Stimulated activated CD4-positive, alpha-beta T cell treated with anti-CD3 and anti-CD28 coated beads, Interleukin-4, amount 100 ng/mL, for 4 hours (primary cell): ENCODE results near the gene CYP4A22.

Source experiments
- DNase-seq, 2 experiments: peaks; one replicate each; pipeline ENCODE4 v3.0.0-alpha.2; 2020

Gene CYP4A22

GRCh38 chr1:47160716-47161115 is 23.5 kb downstream of the CYP4A22 start:
- no peak for DNase-seq

DNA sequence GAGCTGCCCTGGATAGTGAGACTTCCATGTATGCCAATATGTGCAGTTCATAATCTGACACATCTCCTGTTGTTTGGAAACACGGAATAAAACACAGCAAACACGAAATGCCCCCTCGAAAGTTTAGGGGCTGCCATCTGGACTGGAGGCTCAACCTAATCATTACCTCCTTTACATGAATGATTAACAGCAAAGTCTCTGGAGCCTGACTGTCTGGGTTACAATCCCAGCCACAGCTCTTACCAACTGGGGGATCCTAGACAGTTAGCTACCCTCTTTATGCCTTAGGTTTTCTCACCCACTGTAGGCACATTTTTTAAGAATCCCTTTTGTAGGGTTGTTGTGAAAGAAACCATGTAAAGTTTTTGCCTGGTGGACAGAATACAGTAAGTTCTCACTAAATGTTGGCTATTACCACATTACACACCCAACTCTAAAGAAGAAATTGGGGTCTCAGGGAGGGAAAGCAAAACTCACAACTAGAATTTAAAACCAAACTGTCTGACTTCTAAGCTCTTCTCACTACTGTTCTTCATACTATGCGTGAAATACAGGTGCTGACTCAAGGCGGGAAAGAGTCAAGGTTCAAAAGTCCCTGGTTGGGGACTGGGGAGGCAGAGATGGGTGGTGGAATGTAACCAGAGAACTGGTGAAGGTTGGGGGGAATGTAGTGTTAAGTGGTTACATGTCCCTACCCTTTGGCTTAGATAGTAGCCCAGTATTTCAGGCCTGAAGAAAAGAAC is 24.2 kb downstream of the CYP4A22 start:
- DNase-seq: no peak

DNA sequence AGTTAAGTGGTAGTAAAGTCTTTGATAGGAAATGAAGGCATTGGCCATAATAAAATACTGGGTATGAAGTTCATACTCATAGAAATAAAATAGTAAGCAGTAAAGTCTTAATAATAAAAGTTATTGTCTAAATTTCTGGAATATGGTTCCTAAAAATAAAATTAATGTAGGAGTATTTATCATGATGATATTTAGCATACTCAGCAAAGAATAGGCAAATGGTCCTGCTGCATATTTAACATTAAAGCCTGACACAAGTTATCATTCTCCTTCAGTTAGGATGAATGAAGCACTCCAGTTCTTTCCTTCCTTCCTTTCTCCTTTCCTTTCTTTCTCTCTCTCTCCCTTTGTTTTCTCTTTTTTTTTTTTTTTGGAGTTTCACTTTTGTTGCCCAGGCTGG is 27.3 kb downstream of the CYP4A22 start:
- DNase-seq: no peak

DNA sequence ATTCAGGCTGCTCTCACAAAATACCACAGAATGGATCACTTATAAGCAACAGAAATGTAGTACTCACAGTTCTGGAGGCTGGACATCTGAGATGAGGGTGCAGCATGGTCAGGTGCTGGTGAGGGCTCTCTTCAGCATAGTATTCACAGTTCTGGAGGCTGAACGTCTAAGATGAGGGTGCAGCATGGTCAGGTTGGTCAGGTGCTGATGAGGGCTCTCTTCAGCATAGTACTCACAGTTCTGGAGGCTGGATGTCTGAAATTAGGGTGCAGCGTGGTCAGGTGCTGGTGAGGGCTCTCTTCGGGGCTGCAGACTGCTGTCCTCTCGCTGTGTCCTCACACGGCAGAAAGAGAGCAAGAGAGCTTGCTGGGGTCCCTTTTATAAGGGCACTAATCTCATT is 35.5 kb downstream of the CYP4A22 start:
- no peak for DNase-seq

- no peak for DNase-seq
Measured at GRCh38 chr1:47174656-47175020, 37.4 kb downstream of the CYP4A22 start.

- DNase-seq: peak; percentile 19 to 34
Measured at GRCh38 chr1:47175227-47175934, 38.1 kb downstream of the CYP4A22 start.

- DNase-seq: no peak
Measured at GRCh38 chr1:47178020-47178419, 40.8 kb downstream of the CYP4A22 start.

GRCh38 chr1:47178654-47179016 is 41.4 kb downstream of the CYP4A22 start:
- no peak for DNase-seq

- peak; percentile 53 to 73 for DNase-seq
Measured at GRCh38 chr1:47179017-47179987, 42.1 kb downstream of the CYP4A22 start.

DNA sequence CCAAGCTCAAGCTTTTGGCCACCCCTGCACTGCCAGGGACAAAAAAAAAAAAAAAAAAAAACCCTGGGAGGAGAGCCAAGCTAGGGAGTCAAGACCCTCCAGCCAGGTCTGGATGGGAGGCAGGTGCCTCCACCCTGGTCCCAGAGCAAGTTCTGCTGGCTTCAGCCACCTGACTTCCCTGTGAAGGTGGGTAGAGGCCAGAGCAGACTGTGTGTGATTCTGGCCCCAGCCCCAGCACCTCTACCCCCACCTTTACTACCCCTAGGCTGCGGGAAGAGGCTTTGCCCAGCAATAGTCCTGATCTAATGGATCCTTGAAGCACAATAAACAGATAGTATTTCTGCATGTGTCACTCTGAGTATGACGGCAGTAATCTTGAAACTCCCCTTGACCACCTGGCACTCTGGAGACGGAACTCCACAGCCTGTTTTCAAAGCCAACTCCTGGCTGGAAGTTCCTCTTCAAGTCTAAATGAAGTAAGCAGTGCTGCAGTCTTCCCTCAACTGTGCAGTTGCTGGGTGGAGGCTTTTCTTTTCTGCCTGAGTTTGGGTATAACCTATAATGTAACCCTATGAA is 42.8 kb downstream of the CYP4A22 start:
- DNase-seq: no peak

GRCh38 chr1:47180603-47181094 is 43.4 kb downstream of the CYP4A22 start:
- DNase-seq: no peak

GRCh38 chr1:47181095-47181954 is 44.1 kb downstream of the CYP4A22 start:
- no peak for DNase-seq

- no peak for DNase-seq
Measured at GRCh38 chr1:47181955-47182675, 44.9 kb downstream of the CYP4A22 start.

GRCh38 chr1:47182676-47183235 is 45.5 kb downstream of the CYP4A22 start:
- no peak for DNase-seq

GRCh38 chr1:47183308-47184089 is 46.3 kb downstream of the CYP4A22 start:
- DNase-seq: no peak

DNA sequence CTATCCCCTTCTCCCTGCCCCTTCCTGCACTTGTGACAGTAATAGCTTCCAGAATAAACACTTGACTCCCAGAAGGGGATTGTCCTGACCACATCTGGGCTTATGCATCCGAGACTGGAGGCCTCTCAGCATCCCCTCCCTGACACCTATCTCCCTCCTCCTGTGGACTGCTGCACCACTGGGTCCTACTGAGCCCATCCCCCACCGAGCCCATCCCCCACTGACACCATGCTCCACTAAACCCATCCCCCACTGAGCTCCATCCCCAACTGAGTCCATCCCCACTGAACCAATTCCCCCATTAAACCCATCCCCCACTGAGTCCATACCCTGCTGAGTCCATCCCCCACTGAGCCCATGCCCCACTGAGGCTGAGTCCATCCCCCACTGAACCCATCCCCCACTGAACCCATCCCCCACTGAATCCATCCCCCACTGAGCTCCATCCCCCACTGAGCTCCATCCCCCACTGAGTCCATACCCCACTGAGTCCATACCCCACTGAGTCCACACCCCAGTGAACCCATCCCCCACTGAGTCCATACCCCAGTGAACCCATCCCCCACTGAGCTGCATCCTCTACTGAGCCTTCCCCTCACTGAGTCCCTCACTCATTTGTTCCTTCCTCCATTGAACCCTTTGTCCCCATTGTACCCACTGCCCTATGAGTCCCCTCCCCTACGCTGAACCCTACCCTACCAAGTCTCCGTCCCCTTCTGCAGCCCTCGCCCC is 47.0 kb downstream of the CYP4A22 start:
- no peak for DNase-seq

DNA sequence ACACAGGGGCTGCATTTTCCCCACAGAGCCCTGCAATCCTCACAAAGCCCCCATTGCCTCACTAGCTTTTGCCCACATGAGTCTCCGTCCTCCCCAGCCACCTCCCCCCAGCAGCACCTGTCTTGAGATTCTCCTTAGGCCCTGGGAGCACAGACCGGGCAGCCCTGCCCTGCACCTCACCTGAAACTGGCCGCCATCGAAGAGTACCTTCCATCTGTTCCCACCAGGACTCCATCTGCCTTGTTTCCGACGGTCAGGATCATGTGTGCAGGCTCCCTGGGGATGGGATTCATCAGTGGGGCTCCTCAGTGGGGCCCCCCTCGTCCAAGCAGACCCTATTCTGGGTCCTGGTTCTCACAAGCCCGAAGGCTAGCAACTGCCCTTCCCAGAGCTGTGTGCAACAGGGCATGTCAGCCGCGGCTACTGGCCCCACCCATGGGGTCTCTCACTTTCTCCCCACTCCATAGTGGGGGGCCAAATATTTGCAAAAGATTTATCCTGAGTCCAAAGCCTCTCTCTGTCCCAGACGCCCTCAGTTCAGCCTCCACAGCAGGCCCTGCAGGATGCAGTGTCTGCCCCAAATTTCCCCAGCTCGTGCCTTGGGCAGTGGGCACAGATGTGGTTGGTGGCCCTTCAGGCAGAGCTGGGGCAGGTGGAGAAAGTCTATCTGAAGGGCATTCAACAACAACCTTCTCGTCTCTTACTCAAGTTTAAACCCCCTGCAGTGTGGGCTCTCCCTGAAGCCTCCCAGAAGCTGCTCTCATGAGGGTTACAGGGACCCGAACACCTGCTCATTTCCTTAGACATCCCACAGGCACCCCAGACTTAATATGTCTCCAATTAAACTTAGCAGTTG is 47.8 kb downstream of the CYP4A22 start:
- DNase-seq: no peak
